Measurements from ENCODE around the gene PAX2.

- TF ChIP-seq, protein P1, sequence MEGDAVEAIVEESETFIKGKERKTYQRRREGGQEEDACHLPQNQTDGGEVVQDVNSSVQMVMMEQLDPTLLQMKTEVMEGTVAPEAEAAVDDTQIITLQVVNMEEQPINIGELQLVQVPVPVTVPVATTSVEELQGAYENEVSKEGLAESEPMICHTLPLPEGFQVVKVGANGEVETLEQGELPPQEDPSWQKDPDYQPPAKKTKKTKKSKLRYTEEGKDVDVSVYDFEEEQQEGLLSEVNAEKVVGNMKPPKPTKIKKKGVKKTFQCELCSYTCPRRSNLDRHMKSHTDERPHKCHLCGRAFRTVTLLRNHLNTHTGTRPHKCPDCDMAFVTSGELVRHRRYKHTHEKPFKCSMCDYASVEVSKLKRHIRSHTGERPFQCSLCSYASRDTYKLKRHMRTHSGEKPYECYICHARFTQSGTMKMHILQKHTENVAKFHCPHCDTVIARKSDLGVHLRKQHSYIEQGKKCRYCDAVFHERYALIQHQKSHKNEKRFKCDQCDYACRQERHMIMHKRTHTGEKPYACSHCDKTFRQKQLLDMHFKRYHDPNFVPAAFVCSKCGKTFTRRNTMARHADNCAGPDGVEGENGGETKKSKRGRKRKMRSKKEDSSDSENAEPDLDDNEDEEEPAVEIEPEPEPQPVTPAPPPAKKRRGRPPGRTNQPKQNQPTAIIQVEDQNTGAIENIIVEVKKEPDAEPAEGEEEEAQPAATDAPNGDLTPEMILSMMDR (CRISPR knock-in tag; IDR thresholded peaks at IDR 0.05) = no peak
- no peak for TF ChIP-seq TAF1 (CRISPR knock-in tag; IDR thresholded peaks at IDR 0.05)
- no peak for TF ChIP-seq SIN3A (IDR thresholded peaks at IDR 0.05; ENCODE audit: borderline replicate concordance, low read depth, low read length)
- no peak for TF ChIP-seq REXO4 (CRISPR knock-in tag; IDR thresholded peaks at IDR 0.05; ENCODE audit: borderline replicate concordance)
- no peak for TF ChIP-seq TBP (CRISPR knock-in tag; IDR thresholded peaks at IDR 0.05)
- TF ChIP-seq ZNF552 (CRISPR knock-in tag; IDR thresholded peaks at IDR 0.05; ENCODE audit: borderline replicate concordance) = no peak
- TF ChIP-seq, protein P2, sequence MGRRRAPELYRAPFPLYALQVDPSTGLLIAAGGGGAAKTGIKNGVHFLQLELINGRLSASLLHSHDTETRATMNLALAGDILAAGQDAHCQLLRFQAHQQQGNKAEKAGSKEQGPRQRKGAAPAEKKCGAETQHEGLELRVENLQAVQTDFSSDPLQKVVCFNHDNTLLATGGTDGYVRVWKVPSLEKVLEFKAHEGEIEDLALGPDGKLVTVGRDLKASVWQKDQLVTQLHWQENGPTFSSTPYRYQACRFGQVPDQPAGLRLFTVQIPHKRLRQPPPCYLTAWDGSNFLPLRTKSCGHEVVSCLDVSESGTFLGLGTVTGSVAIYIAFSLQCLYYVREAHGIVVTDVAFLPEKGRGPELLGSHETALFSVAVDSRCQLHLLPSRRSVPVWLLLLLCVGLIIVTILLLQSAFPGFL (CRISPR knock-in tag; IDR thresholded peaks at IDR 0.05) = no peak
- no peak for TF ChIP-seq ARNTL (CRISPR knock-in tag; IDR thresholded peaks at IDR 0.05)
Observed at GRCh38 chr10:100750291-100751210, 5.2 kb downstream of the PAX2 start.

Data from HepG2 (cell line).